Ammon's horn (tissue), 1 donor: ENCODE measurements around the gene PSME3.
"Not testable (repeated sequence)": the region's sequence is repeated elsewhere in the genome, so short reads cannot be mapped to it uniquely, and the experiment has no call there.

Source experiments
- DNase-seq: peaks from one replicate; pipeline ENCODE4 v3.0.0-alpha.2; 2016; ENCODE audit warnings: low spot score

PSME3 gene

GRCh38 chr17:42851371-42852240 is 18.4 kb downstream of the PSME3 start:
- DNase-seq: not testable (repeated sequence)

GRCh38 chr17:42852351-42852750 is 19.2 kb downstream of the PSME3 start:
- DNase-seq: no peak

GRCh38 chr17:42853004-42853403 is 19.8 kb downstream of the PSME3 start:
- DNase-seq: no peak

- DNase-seq: no peak
Measured at GRCh38 chr17:42853597-42853967, 20.4 kb downstream of the PSME3 start.

GRCh38 chr17:42853968-42854790 is 21.0 kb downstream of the PSME3 start:
- DNase-seq: no peak

GRCh38 chr17:42855048-42855596 is 21.9 kb downstream of the PSME3 start:
- no peak for DNase-seq

GRCh38 chr17:42856093-42856492 is 22.9 kb downstream of the PSME3 start:
- not testable (repeated sequence) for DNase-seq

GRCh38 chr17:42856516-42856915 is 23.3 kb downstream of the PSME3 start:
- not testable (repeated sequence) for DNase-seq

GRCh38 chr17:42857389-42857788 is 24.2 kb downstream of the PSME3 start:
- no peak for DNase-seq

GRCh38 chr17:42865638-42866094 is 32.5 kb downstream of the PSME3 start:
- no peak for DNase-seq

- DNase-seq: no peak
Measured at GRCh38 chr17:42866216-42866615, 33.0 kb downstream of the PSME3 start.

- DNase-seq: no peak
Measured at GRCh38 chr17:42866631-42867575, 33.7 kb downstream of the PSME3 start.

- not testable (repeated sequence) for DNase-seq
Measured at GRCh38 chr17:42867694-42868261, 34.6 kb downstream of the PSME3 start.

GRCh38 chr17:42868338-42868737 is 35.1 kb downstream of the PSME3 start:
- DNase-seq: no peak

GRCh38 chr17:42871647-42872046 is 38.5 kb downstream of the PSME3 start:
- no peak for DNase-seq

GRCh38 chr17:42872251-42872965 is 39.2 kb downstream of the PSME3 start:
- no peak for DNase-seq

GRCh38 chr17:42873315-42873714 is 40.1 kb downstream of the PSME3 start:
- no peak for DNase-seq

- DNase-seq: not testable (repeated sequence)
Measured at GRCh38 chr17:42873932-42874695, 40.9 kb downstream of the PSME3 start.

- no peak for DNase-seq
Measured at GRCh38 chr17:42877037-42877436, 43.8 kb downstream of the PSME3 start.
